Neural crest cell (in vitro differentiated cells): ENCODE results near the gene BBOF1. TPM values are rescaled to one million over a fixed set of nuclear protein-coding genes. Genes with fewer than 3 reads are reported as not detected.
A peak's percentile ranks its signal among the peaks of the same experiment; 100 is the strongest.

Experiments
- DNase-seq: peaks from one replicate; pipeline ENCODE4 v3.0.0; 2021; ENCODE audit warnings: low read depth, mixed read lengths, low spot score
- H3K27ac Mint-ChIP-seq: one replicate; pipeline ENCODE4 v1.8.0; 2021; ENCODE audit warnings: mild to moderate bottlenecking, mixed read lengths; ENCODE audit not compliant: unreplicated experiment
- H3K27me3 Mint-ChIP-seq: 2 replicates; pipeline ENCODE4 v1.8.0; 2021; ENCODE audit warnings: low read depth, mild to moderate bottlenecking, mixed read lengths
- H3K36me3 Mint-ChIP-seq: 2 replicates; pipeline ENCODE4 v1.8.0; 2021; ENCODE audit warnings: low read depth, mild to moderate bottlenecking, mixed read lengths
- H3K4me1 Mint-ChIP-seq: 2 replicates; pipeline ENCODE4 v1.8.0; 2021; ENCODE audit warnings: mixed read lengths
- H3K4me3 Mint-ChIP-seq: one replicate; pipeline ENCODE4 v1.8.0; 2021; ENCODE audit warnings: mild to moderate bottlenecking, mixed read lengths
- H3K9me3 Mint-ChIP-seq: 2 replicates; pipeline ENCODE4 v1.8.0; 2021; ENCODE audit warnings: mixed read lengths
- CTCF ChIP-seq: fragments of 200-600 bp; sonication (generic); conservative IDR thresholded peaks from 2 replicates; pipeline ENCODE4 v1.5.0; 2021; ENCODE audit warnings: antibody characterized with exemption, mild to moderate bottlenecking
- total RNA-seq: library from RNA; stranded (reverse); gene quantifications from 2 replicates; pipeline ENCODE4 v1.2.1, GENCODE V29; 2021

The BBOF1 gene
- total RNA-seq, 1 donor from 2014 or later: 2.7 TPM

GRCh38 chr14:74077401-74077800, 58.3 kb downstream of the BBOF1 start:
- DNase-seq: no peak
- no peaks in the 10 kb centered on the region for H3K9me3 Mint-ChIP-seq
- no peak overlapping the region for H3K27ac Mint-ChIP-seq
- TF ChIP-seq CTCF: no peak
- H3K4me1 Mint-ChIP-seq: no peaks in the 10 kb centered on the region
- H3K27me3 Mint-ChIP-seq: no peaks in the 10 kb centered on the region
- no peak overlapping the region for H3K4me3 Mint-ChIP-seq
- no peaks in the 10 kb centered on the region for H3K36me3 Mint-ChIP-seq

- no peak for DNase-seq
- H3K4me1 Mint-ChIP-seq: peaks cover 30% of the 10 kb centered on the region
- H3K27ac Mint-ChIP-seq: no peak overlapping the region
- H3K27me3 Mint-ChIP-seq: no peaks in the 10 kb centered on the region
- no peak for TF ChIP-seq CTCF
- no peak overlapping the region for H3K4me3 Mint-ChIP-seq
- H3K36me3 Mint-ChIP-seq: no peaks in the 10 kb centered on the region
- no peaks in the 10 kb centered on the region for H3K9me3 Mint-ChIP-seq
Observed at GRCh38 chr14:74080820-74081460, 61.8 kb downstream of the BBOF1 start.

DNA sequence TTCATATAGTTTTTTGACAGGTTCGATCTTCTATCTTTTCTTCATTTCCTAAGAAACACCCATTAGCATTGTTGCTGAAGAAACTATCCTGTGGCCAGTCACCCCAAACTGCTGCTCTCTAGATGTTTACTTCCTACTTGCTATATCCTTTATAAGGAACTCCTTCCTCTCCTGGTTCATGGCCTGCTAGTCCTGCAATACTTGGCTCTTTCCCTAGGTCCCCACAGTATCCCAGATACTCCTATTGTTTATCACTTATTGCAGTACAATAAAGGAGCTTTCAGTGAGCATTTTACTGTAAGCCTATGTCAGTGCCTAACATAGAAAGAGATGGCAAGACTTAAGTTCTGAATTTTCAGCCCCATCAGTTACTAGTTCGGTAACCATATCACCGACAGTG, 62.3 kb downstream of the BBOF1 start:
- H3K27ac Mint-ChIP-seq: no peak overlapping the region
- peak overlapping the region; percentile 39 for H3K4me3 Mint-ChIP-seq
- H3K9me3 Mint-ChIP-seq: no peaks in the 10 kb centered on the region
- TF ChIP-seq CTCF: no peak
- no peaks in the 10 kb centered on the region for H3K36me3 Mint-ChIP-seq
- no peak for DNase-seq
- no peaks in the 10 kb centered on the region for H3K27me3 Mint-ChIP-seq
- H3K4me1 Mint-ChIP-seq: peaks cover 32% of the 10 kb centered on the region

DNA sequence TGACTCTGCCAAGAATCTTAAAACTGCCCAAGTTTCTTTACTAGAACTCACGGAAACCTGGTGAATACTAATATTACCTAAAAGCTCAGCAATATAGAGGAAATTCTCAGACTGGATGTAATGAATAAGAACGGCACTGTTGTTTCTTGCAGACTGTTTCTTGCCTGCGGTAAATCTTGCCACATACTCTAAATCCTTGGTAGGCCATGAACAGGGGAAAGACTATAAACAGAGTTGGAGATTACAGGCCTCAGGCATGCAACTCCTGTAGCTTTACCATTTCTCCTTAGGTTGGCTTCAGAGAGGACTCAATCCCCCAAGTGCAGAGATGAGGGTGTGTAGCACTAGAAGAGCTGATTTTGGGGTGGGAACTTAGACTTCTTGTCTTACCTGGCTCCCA, 64.0 kb downstream of the BBOF1 start:
- H3K4me1 Mint-ChIP-seq: peaks cover 32% of the 10 kb centered on the region
- H3K9me3 Mint-ChIP-seq: no peaks in the 10 kb centered on the region
- H3K4me3 Mint-ChIP-seq: peak overlapping the region; percentile 99
- no peaks in the 10 kb centered on the region for H3K27me3 Mint-ChIP-seq
- H3K36me3 Mint-ChIP-seq: no peaks in the 10 kb centered on the region
- DNase-seq: no peak
- TF ChIP-seq CTCF: no peak
- no peak overlapping the region for H3K27ac Mint-ChIP-seq

GRCh38 chr14:74083784-74084276, 64.7 kb downstream of the BBOF1 start:
- Mint-ChIP-seq H3K4me3 (peak overlapping the region; percentile 99), H3K27ac (peak overlapping the region; percentile 93), H3K36me3 (no peaks in the 10 kb centered on the region), H3K9me3 (no peaks in the 10 kb centered on the region), H3K4me1 (peaks cover 32% of the 10 kb centered on the region), H3K27me3 (no peaks in the 10 kb centered on the region)
- no peak for DNase-seq
- TF ChIP-seq CTCF: no peak
